Activated CD4-positive, alpha-beta T cell treated with anti-CD3 and anti-CD28 coated beads, Interleukin-2, amount 50 U/mL, for 16 hours (primary cell): ENCODE data around the gene TRIP11.

Source experiments
- DNase-seq: peaks from one replicate; pipeline ENCODE4 v3.0.0-alpha.2; 2020

TRIP11 gene

DNA sequence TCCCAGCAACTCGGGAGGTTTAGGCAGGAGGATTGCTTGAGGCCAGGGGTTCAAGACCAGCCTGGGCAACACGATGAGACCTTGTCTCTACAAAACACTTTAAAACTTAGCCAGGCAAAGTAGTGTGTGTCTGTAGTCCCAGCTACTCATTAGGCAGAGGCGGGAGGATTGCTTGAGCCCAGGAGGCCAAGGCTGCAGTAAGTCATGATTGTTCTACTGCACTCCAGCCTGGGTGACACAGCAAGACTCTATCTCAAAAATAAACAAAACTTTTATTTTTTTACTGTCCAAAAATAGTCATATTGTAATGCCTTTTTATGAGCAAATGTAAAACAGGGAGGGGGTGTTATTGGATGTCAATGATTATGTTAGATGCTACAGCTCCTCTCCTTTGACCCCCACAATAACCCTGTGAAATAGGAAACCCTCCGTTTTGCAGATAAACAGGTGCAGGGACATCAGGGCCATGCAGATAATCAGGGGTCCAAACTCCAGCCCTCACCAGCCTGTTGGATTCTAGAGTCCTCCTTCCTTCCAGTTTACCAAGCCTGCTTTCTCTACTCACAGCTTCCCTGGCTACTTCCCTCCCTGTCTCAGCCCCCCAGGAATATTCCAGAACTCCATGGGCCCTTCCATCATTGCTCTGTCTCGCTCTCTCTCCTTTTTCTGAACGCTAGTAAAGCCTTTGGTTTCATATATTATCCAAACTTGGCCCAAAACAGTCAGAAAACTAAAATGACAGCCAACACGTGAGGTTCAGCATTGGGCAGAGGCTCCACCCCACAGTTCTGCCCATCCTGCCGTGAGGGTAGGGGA, 86.5 kb downstream of the TRIP11 start:
- DNase-seq: no peak

DNA sequence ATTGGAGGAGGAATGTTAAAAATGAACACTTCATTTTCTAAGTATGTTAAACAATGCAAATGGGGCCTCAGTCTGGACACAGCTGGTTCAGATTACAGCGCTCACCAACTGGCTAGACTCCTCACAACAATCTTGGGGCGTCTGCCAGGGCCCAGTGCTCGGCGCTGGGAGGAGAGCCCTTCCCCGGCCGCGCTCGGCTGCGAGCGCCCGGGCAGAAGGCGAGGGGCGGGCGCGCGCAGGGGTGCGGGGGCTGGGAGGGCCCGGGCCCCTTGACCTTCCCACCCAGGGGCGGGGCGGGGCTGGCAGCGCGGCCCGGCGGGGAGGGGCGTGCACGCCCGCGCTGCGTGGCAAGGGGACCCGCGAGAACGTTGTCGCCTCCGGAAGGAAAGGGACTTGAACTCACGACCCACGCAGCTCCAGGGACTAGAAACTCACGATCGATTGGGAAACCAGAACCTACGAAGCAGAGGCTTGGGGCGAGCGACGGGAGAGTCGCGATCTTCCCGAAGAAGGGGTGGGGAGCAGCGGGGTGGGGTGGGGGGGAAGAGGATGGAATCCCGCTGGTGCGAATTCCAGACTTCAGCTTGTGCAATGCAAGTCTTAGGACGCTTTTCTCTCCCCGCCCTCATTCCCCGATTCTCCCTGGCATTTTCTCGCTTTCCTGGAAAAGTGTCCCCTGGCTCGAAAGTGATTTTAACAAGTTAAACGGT, 92.2 kb downstream of the TRIP11 start, which contains the start of gene FBLN5:
TSS of gene FBLN5 (minus strand) at position 220 of the 710 bp plus-strand sequence. CDS start 465 bp downstream, outside the sequence.
- peak; percentile 33 for DNase-seq

DNA sequence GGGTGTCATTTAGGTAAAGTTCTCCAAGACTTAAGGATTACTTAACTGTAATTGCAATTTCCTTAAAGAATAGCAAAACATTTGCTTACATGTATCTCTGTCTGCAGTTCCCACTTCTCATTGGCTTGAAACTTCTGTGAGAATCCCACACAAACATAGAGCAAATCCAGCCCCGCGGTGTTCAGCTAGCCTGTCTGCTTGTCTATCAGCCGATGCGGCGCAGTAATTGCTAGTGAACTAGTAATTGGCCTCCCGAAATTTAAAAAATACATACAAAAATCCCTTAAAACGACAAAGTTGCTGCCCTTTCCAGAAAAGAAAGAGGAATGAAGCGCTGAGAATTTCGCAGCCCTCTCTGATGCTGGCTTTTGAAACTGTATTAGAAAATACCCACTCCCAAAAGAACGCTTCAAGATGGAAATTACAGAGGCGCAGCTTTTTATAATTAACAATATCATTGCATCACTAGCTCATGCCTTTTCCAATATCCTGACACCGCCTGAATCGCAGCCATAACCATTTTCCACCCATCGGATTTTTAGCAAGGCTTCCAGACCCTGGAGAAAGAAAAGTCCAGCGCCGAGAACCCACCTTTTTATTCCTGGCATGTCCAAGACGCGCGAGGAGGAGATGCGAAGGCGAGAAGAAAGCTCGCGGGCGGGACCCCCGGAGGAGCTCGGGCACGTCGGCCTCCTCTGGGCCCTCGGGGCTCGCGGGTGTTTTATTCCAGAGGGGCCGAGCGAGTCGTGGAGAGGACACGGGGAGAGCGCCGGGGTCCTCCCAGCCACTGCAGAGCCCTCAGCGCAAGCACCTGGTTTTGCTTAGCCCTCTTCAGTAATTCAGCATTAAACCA, 93.0 kb downstream of the TRIP11 start:
- DNase-seq: no peak

DNA sequence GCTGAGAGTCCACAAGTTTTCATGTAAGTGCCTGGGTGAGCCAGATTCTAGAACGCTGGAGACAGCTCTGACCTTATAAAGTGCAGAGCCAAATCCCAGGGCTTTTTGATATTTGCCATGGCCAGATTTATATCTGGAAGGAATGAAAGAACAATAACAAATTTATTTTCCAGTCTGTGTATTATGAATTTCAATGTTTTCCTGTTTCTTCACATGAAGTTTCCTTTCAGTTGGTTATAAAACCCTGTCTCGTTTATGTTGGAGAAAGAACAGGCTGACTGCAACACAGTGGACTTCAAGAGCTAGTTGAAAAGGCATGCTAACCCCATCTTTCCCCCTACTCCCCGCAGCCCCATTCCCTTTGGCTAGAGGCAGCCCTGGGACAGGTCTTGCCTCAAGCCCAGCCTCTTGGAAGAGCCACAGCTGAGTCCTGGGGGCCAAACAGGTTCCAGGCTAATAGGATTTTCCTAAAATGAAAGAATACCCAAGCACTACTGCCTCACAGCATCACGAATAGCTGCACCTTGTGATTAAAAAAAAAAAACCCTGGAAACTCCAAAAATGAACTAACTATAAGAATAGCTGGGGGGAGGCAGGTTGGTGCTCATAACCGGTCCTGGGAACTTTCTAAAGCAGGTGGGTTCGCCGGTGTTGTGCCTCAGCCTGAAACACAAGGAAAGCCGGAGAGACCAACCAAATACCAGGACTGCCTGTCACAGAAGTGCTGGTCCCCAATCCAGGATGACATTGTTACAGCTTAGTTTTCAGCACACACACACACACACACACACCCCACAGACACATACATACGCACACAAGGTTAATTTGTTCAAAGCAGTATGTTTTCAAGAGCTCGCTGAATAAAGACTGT, 93.9 kb downstream of the TRIP11 start:
- DNase-seq: no peak

DNA sequence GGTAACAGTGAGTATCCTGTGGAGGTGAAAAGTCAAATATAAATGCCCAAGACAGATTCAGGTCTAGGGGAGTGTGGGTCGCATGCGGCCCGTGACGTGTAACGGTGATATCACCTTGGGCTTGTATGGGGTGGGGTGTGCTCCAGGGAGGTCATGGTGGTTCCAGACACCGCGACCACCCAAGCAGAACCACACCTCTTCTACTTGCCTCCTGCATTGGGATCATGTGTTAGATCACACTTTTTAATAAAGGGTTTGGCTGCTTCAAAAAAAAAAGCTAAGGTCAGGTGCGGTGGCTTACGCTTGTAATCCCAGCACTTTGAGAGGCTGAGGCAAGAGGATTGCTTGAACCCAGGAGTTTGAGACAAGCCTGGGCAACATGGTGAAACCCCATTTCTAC, 96.9 kb downstream of the TRIP11 start:
- DNase-seq: no peak

DNA sequence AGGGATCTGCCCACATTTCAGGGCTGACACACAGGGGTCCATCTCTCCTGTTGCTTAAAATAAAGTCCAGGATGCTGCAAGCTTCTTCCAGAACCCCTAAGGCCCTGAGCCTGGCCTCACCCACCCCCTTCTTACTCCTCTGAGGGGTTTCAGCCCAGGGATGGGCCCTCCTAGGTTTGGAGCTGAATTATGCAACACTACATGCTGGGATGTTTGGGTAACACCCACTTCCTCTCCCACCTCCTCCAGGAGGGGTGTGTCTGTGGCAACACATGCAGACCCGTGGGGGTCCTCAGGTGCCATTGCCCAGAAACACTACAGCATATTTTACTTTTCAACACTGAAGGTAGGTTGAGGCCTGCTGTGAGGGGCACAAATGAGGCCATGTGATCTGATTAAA, 97.7 kb downstream of the TRIP11 start:
- no peak for DNase-seq

DNA sequence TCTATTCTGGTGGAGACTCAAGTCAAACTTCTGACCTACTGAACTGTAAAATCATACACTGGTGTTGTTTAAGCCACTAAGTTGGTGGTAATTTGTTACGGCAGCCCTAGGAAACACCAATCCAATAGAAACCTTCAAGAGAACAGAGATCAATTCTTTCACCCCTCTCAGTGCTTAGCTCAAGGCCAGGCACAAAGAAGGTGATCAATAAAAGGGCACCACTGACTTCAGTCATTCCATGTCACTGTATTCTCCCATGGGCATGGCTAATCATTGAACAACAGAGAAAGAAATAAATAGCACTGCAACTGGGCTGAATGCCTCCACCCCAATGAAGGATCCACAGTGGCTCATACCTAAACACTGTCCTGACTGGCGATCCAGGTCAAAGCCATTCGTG, 99.7 kb downstream of the TRIP11 start:
- no peak for DNase-seq

DNA sequence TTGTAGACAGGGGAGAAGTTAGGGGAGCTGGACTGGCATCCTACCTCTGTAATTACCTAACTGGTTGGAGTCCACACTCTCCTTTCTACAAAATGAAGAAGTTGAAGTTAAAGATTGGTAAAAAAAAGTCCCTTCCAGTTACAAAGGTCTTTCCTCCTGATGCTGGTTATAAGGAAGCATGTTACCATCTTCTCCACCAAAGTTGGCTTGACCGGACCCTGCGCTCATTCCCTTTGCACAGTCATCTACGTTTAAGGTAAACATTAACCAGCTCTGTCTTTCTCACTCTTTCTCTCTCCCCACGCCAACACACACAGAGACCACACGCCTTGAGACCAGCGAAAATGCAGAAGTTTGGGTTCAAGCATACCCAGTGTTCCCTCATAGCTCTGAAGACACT, 104.3 kb downstream of the TRIP11 start:
- no peak for DNase-seq

DNA sequence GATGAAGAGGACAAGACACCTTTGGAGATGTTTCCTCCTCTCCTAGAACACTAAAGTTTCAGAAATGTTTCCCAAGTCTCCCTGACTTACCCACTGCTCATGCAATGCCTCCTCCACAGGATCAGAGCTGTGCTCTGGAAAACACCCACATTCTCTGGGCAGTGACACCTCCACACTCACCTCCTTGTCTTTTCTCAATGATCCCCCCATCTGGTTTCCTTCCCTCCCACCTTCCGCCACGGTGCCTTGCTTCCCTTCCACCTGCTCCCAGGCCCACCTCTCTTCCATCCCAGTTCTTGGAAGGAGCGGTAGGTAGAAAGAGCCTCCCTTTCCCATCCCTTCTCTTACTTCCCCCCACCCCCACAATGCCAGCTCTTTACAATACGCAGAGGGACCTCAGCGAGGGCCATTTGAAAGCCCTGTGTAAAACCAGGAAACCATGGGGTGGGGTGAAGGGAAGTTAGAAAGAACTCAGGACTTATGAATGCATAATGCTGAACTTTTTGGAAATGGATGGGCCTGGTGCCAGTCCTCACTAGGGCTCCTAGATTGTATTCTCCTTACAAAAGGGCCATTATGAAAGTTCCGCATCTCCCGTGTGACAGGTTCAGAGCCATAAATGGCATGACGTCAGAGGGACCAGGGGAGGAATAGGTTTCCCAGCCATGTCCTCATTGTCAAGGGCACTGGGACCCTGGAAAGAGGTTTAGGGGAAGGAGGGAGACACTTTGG, 105.1 kb downstream of the TRIP11 start:
- no peak for DNase-seq

DNA sequence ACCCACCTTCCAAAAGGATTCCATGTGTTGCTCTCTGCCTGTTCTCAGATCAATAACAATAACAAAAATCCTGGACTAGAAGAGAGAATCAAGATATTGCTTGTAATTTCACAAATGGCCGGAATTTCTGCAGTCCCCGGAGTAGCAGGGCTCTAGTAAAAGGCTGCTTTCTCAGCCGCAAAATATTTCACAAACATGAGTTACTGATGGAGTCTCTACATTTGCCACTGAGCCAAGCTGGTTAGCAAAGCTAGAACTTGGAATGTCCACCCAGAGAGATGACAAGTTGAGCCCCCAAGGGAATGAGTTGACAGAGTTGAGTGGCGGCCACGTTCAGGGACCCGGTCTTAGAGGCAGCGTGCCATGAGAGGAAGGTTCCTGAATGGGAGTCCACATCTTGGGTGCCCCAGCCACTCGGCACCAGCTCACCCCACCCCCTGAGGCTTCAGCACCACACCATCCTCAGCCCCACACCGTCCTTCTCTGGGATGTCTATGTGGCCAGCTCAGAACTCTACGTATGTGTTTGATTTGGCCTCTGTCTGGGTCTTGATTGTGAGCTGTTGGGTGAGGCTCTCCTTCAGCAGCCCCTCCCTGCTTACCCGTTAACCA, 108.3 kb downstream of the TRIP11 start:
- no peak for DNase-seq

DNA sequence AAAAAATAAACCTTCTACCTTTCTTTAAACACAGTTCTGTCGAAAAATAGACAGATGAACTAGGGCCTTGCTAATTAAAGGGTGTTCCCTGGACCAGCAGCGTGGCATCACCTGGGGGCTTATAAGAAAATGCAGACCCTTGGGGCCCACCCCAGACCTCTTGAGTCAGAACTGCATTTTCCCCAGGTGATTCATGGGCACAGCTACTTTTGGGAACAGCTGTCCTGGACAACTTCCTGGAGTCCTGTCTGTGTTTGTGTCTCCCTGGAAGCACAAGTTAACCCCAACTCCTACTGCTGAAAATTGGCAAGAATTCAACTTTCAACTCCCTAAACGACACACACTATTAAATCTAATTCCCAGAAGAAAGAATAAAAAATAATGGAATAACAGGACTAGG, 110.2 kb downstream of the TRIP11 start:
- DNase-seq: no peak

DNA sequence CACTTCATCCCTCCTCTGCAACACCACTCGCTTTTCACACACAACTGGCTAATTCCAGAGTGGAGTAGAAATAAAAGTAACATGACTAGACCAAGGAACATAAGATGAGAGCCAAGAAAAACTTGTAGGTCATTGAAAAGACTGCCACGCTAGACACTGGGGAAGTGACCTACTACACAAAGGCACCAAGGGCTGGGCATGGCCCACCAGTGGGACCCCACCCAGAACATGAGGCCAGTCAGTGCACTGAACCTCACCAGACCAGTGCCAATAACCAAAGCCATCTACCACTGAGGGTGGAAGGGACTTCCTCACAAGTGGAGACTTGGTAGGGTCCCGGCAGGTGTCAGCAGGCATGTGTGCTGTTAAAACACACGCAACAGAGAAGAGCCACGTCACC, 112.1 kb downstream of the TRIP11 start:
- DNase-seq: no peak

DNA sequence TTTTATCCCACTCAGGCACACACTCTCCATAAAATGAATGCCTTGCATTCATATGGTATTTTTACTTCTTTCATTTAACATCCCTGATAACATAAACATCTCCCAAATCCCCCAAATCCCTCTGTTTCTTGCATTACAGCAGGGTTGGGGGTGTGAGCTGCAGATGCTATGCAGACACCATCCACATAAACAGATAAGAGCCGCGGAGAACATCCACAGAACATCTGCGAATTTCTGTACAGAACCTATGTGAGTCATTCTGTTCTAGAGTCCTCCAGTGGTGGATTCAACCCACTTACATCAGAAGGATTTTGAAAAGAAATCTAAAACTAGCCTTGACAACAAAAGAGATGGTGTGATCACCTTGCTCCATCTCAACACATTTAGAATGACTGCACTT, 112.7 kb downstream of the TRIP11 start:
- no peak for DNase-seq

DNA sequence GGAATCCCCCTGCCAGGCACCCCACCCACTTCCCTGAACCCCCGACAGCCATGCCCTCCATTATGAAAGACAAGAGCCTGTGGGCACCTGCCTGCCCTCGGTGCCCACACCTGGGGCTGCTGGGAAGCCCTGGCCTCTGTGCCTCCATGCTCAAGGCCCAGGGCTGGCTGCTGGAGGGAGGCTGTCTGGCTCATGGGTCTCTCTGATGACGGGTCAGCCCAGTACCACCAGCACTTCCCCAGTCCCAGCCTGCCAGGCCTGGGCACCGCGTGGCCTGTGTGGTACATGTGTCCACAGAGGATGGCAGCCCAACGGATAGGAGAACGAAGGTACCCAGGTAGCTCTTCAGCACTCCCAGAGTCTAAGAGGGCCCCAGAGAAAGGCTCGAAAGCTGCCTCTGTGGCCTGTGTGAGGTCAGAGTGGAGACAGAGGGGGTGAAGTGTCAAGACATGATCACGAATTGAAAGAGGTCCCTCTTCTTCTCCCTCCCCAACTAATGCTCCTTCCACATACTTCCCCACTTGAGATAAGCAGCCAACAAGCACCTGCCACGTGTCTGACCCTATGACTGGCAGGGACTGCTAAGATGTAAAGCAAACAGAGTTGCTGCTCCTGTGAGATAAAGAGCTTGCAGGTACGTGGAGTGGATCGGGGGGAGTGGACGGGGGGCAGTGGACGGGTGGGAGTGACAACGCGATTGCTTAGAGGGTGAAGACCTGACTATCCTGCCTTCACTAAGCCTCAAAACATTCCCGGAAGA, 113.5 kb downstream of the TRIP11 start:
- DNase-seq: no peak

DNA sequence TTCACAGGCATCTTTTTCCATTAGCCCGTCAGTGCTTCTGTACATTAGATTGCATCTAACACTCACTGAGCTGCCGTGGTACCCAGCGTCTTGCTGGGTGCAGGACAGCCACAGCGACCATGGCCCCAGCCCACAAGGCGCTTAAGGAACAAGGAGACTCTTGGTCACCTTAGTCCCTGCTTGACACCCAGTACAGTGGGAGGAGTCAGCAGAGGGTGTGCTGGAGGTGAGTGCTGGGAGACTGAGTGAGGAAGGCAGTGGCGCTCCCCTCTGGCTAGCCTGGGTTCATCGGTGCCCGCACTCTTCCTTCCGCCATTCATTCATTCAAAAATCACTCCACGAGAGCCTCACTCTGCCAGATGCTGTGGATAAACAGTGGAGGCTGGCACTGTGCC, 114.1 kb downstream of the TRIP11 start:
- no peak for DNase-seq

DNA sequence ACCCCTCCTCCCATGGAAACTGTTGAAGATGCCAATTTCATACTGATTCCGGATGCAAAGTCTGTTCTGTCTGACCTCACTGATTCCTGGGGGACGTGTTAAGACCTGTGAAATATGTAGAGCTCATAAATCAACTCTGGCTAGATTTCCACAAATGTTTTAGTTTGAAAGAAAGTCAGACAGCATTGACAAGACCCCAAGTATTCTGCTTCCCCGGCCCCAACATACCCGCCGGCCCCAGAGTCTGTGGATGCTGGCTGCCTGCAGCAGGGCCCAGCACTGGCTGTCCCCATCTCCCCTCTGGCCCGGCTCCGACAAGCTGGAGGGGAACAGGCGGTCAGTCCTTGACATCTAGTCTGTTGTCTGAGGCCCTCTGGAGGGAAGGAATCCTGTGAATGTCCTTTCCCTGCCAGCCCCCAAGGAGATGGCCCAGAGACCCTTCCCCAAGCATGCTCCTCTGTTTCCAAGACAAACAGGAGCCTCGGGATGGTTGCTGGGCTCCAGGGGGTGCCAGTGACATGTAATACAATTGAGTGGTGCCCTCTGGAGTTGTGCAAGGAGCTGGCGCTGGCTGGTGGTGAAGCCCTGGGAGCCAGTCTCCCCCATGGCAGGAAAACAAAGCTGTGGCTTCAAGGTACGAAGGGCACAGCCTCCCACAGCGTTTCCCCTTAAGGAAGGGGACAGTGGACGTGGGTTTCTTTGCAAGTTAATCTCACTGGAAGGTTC, 114.7 kb downstream of the TRIP11 start:
- DNase-seq: no peak

DNA sequence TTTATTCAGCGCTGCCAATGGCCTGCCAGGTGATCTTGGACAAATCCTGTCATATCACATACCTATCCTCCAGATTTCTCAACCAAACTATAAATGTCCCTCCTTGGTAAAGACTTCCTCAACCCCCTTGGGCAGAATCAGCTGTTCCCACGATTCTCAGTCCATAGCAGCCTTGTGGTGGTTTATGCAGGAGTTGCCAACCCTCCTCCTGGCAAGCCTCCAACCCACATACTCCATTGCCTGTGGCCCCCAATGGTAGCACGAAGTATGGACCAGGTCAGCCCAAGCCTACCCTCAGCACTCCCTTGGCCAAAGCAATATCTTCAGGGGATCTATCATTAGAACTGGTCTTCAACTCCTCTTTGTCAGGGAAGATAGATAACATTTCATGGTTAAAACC, 119.3 kb downstream of the TRIP11 start:
- DNase-seq: no peak

DNA sequence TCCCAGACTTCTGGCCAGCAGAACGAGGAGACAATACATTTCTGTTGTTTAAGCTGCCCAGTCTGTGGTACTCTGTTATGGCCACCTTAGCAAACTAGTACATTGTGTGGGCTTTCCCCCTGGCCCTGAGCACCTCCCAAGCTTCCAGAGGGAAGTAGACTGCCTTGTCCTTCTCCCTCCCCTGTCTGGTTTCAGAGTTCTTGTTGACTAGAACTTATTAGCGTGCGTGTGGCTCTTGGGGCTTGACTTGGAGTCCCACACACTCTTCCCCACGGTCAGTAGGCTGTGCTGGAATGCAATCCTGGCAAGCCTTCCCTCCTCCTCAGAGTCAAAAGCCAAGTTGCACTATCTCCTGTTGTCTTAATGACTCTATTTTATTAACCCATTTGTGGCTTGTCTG, 120.0 kb downstream of the TRIP11 start:
- no peak for DNase-seq

DNA sequence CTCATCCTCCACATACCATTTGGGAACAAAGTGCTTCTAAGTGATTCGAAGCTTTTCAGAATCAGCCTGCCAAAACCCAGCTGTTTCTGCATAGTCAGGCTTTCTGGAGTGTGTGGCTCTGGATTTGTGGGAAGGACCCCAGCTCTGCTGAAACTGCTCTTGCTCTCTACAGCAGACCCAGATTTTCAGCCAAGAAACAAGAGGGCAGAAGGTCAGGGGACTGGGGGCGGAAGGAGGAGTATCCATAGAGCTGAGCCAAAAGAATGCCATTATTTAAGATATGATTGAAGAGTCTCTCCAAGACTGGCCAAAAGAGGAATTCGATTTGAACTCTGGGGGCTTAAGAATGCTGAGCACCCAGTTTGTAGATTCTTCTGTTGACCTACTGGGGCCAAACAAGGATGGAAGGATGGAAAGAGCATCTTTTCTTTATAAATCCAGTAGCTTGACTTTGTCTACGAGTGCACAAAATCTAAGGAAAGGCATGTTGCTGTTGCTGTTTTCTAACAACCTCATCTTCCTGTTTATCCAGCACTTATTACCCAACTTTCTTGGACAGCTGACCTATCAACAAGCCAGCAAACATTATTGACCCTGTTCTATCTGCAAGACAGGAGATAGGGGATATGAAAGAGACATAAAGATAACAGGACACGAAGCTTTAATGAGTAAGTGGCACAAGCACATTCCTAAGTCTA, 121.5 kb downstream of the TRIP11 start:
- no peak for DNase-seq
